ENCODE measurements around the gene HDAC4. TPM values are rescaled to one million over a fixed set of nuclear protein-coding genes. Genes with fewer than 3 reads are reported as not detected.

HDAC4 gene
- total and polyA plus RNA-seq, 10 of the 15 experiments (the other 5 are each of a cell fraction or from before 2014, with no cell fraction given): 0.22 to 15.7 (median 4.8) TPM

GRCh38 chr2:239138610-239139009, 262.2 kb downstream of the HDAC4 start:
- intact Hi-C loops (cut with micrococcal nuclease; ENCODE audit: unreplicated experiment) (no loop called here), in situ Hi-C loops (cut with MboI) (no loop called here)
- H3K4me2 ChIP-seq (ENCODE audit: control insufficient read depth, insufficient read depth): no peak overlapping the region
- H3K9me3 ChIP-seq (replicated peaks; ENCODE audit: control insufficient read depth, insufficient read depth, low read length): no peaks in the 10 kb centered on the region
- no peaks in the 10 kb centered on the region for H3K4me1 ChIP-seq (ENCODE audit: control insufficient read depth, insufficient read depth, low read length)
- 87% methylated on average over 15 of the region's 15 CpGs for WGBS (ENCODE audit: insufficient coverage, insufficient replicate concordance, low lambda C conversion rate, missing lambda C conversion rate)
- BruUV-seq (replicated peaks): no TSS peak
- H3K27ac ChIP-seq (ENCODE audit: control insufficient read depth, insufficient read depth): no peak overlapping the region
- H3K79me2 ChIP-seq (ENCODE audit: control insufficient read depth, insufficient read depth, low read length): no peaks in the 10 kb centered on the region
- CTCF ChIA-PET: no interaction called here
- SMC1A ChIA-PET (ENCODE audit: uncharacterized antibody, unreplicated experiment): no interaction called here
- POLR2A ChIA-PET: no interaction called here
- DNase-seq (ENCODE audit: low read depth, low spot score) (no peak), FAIRE-seq (no peak), ATAC-seq (no peak)
- RAD21 ChIA-PET (ENCODE audit: unreplicated experiment): no interaction called here
- no peak overlapping the region for H3K4me3 ChIP-seq
- H2AFZ ChIP-seq (ENCODE audit: control insufficient read depth, low read depth, low read length): no peak overlapping the region
- no peak overlapping the region for H3K9ac ChIP-seq (ENCODE audit: control insufficient read depth, insufficient read depth, low read length)
- no peaks in the 10 kb centered on the region for H4K20me1 ChIP-seq (ENCODE audit: control insufficient read depth, insufficient read depth)
- peaks cover 0 to 2% of the 10 kb centered on the region in 2 experiments; a peak in 2 of 4 replicates for H3K36me3 ChIP-seq (ENCODE audit: control insufficient read depth in 2 of 2, insufficient read depth in 2 of 2, low read length in 1 of 2)
- TF ChIP-seq ESRRA (IDR thresholded peaks at IDR 0.05; ENCODE audit: low read length): no peak
- TF ChIP-seq KDM1A (IDR thresholded peaks at IDR 0.05; ENCODE audit: borderline replicate concordance): no peak
- TF ChIP-seq WRNIP1 (IDR thresholded peaks at IDR 0.05; ENCODE audit: borderline replicate concordance, low read depth, low read length): no peak
- no peaks in the 10 kb centered on the region for H3K27me3 ChIP-seq (replicated peaks in 1 of 2; ENCODE audit: control insufficient read depth in 2 of 2, insufficient read depth in 2 of 2, low read length in 1 of 2)

DNA sequence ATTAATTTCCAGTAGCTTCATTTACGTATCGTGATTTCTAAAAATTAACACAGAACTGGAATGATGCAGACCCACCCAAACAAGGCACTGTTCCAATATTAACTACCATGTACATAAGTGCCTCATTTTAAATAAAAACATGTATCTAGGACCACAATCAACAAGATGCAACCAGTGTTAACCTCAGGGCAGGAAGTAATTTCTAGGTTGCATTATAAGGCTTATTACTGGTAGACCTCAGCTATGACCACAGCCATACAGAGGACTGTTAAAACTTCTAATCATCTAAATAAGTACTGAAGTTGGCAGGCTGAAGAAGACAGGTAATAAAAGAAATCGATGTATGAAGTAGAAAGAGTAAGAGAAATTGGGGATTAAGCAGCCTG, 262.9 kb downstream of the HDAC4 start:
- H3K27ac ChIP-seq (ENCODE audit: control insufficient read depth, insufficient read depth): no peak overlapping the region
- ChIA-PET CTCF (no interaction called here), POLR2A (no interaction called here), RAD21 (ENCODE audit: unreplicated experiment) (no interaction called here), SMC1A (ENCODE audit: uncharacterized antibody, unreplicated experiment) (no interaction called here)
- H3K4me3 ChIP-seq: no peak overlapping the region
- DNase-seq (ENCODE audit: low read depth, low spot score): no peak
- intact Hi-C loops (cut with micrococcal nuclease; ENCODE audit: unreplicated experiment): no loop called here
- H3K79me2 ChIP-seq (ENCODE audit: control insufficient read depth, insufficient read depth, low read length): no peaks in the 10 kb centered on the region
- WGBS (ENCODE audit: insufficient coverage, insufficient replicate concordance, low lambda C conversion rate, missing lambda C conversion rate): 95% methylated on average over 3 of the region's 3 CpGs
- BruUV-seq (replicated peaks): no TSS peak
- no peaks in the 10 kb centered on the region for H3K9me3 ChIP-seq (replicated peaks; ENCODE audit: control insufficient read depth, insufficient read depth, low read length)
- TF ChIP-seq CREM (IDR thresholded peaks at IDR 0.05; ENCODE audit: low read depth) (no peak), SUPT20H (IDR thresholded peaks at IDR 0.05; ENCODE audit: borderline replicate concordance, control insufficient read depth, low read depth, low read length) (no peak)
- peaks cover 0 to 2% of the 10 kb centered on the region in 2 experiments; a peak in 2 of 4 replicates for H3K36me3 ChIP-seq (ENCODE audit: control insufficient read depth in 2 of 2, insufficient read depth in 2 of 2, low read length in 1 of 2)
- H3K27me3 ChIP-seq (replicated peaks in 1 of 2; ENCODE audit: control insufficient read depth in 2 of 2, insufficient read depth in 2 of 2, low read length in 1 of 2): no peaks in the 10 kb centered on the region
- in situ Hi-C loops (cut with MboI): no loop called here
- H3K9ac ChIP-seq (ENCODE audit: control insufficient read depth, insufficient read depth, low read length): no peak overlapping the region
- H4K20me1 ChIP-seq (ENCODE audit: control insufficient read depth, insufficient read depth): no peaks in the 10 kb centered on the region
- no peak overlapping the region for H3K4me2 ChIP-seq (ENCODE audit: control insufficient read depth, insufficient read depth)
- no peak for ATAC-seq
- no peak overlapping the region for H2AFZ ChIP-seq (ENCODE audit: control insufficient read depth, low read depth, low read length)
- no peaks in the 10 kb centered on the region for H3K4me1 ChIP-seq (ENCODE audit: control insufficient read depth, insufficient read depth, low read length)
- no peak for FAIRE-seq

Measured in GM12878 (cell line).